ENCODE measurements around the gene CDCA3.

The CDCA3 gene

GRCh38 chr12:6810758-6811157 lies 40.3 kb downstream of the CDCA3 start:
- TF ChIP-seq CTCF (IDR thresholded peaks at IDR 0.05; ENCODE audit: low read depth, low read length, missing control alignments), result no peak

GRCh38 chr12:6809056-6809455 lies 42.0 kb downstream of the CDCA3 start:
- H3K4me3 ChIP-seq (ENCODE audit: low read depth, low read length), result no peak overlapping the region
- in situ Hi-C loops (cut with HindIII; ENCODE audit: low sequenced_read_pairs), result no loop called here
- no peak for TF ChIP-seq CTCF (IDR thresholded peaks at IDR 0.05; ENCODE audit: low read depth, low read length, missing control alignments)
- no peak for DNase-seq (ENCODE audit: low read depth)

More at GRCh38 chr12:6810758-6811157, 40.3 kb downstream of the CDCA3 start:
- no peak overlapping the region for H3K4me3 ChIP-seq (ENCODE audit: low read depth, low read length)
- in situ Hi-C loops (cut with HindIII; ENCODE audit: low sequenced_read_pairs), result loop anchor here (5.0 kb wide), 1 partner anchor 43 kb away; the partner anchor contains the start of gene PTMS
- no peak for DNase-seq (ENCODE audit: low read depth)

GRCh38 chr12:6807170-6807569 lies 43.9 kb downstream of the CDCA3 start:
- no peak overlapping the region for H3K4me3 ChIP-seq (ENCODE audit: low read depth, low read length)
- in situ Hi-C loops (cut with HindIII; ENCODE audit: low sequenced_read_pairs), result no loop called here
- TF ChIP-seq CTCF (IDR thresholded peaks at IDR 0.05; ENCODE audit: low read depth, low read length, missing control alignments), result no peak
- DNase-seq (ENCODE audit: low read depth), result no peak

GRCh38 chr12:6799147-6799546 lies 51.9 kb downstream of the CDCA3 start:
- TF ChIP-seq CTCF (IDR thresholded peaks at IDR 0.05; ENCODE audit: low read depth, low read length, missing control alignments), result no peak
- in situ Hi-C loops (cut with HindIII; ENCODE audit: low sequenced_read_pairs), result loop anchor here (5.0 to 10.0 kb wide), 2 partner anchors 72 to 164 kb away; partner anchors contain the start of gene LPAR5

More at GRCh38 chr12:6799147-6799546, 51.9 kb downstream of the CDCA3 start:
- no peak for DNase-seq (ENCODE audit: low read depth)
- H3K4me3 ChIP-seq (ENCODE audit: low read depth, low read length), result no peak overlapping the region
